GM12873 (cell line): ENCODE measurements around the gene PGC.

ENCODE experiments used
- TF ChIP-seq, protein P1 (sequence below): IDR thresholded peaks from 2 replicates; pipeline ENCODE4 v1.5.1; 2012; ENCODE audit warnings: low read depth, mild to moderate bottlenecking, moderate library complexity, low read length, control low read depth; ENCODE audit not compliant: insufficient read depth; ENCODE audit errors: missing control alignments

Gene PGC

DNA sequence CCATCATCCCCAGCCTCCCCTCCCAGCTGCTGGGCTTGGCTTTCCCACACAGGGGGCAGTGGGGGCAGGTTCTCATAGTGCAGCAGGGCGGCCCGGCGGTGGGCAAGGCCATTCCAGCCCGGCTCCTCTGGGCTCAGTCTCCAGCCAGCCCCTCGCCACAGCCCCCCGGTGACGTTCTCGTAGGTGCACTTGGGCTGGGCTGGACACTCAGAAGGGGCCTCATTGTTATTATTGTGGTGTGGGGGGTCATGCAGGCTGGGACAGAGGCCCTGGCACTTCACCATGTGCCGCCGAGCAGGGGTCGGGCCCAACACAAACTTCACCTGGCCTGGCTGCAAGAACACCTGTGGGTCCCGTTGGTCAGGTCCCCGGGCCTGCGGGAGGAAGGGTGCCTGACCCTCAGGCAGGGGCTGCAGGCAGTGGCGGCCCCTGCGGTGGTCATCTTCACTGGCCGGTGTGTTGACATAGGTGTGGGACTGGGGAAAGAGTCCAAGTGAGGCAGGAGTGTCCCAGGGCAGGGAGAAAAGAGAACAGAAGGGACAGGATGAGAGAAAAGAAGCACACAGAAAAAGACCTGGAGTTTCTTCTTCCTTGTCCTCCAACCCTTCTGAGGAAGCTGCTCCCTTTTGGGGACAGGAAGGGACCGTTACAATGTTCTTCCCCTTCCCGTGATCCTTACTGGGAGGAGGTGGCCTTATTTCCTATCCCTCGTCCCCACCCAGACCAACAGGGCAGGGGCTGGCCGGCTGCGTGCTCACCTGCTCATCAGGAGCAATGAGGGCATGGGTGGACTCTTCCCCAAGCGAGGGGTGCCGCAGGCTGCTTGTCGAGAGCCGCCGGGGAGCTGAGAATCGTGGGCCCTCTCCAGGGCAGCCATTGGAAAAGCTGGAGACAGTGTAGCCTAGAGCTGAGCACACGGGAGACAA lies 24.1 kb upstream of the PGC start:
- TF ChIP-seq, protein P1, sequence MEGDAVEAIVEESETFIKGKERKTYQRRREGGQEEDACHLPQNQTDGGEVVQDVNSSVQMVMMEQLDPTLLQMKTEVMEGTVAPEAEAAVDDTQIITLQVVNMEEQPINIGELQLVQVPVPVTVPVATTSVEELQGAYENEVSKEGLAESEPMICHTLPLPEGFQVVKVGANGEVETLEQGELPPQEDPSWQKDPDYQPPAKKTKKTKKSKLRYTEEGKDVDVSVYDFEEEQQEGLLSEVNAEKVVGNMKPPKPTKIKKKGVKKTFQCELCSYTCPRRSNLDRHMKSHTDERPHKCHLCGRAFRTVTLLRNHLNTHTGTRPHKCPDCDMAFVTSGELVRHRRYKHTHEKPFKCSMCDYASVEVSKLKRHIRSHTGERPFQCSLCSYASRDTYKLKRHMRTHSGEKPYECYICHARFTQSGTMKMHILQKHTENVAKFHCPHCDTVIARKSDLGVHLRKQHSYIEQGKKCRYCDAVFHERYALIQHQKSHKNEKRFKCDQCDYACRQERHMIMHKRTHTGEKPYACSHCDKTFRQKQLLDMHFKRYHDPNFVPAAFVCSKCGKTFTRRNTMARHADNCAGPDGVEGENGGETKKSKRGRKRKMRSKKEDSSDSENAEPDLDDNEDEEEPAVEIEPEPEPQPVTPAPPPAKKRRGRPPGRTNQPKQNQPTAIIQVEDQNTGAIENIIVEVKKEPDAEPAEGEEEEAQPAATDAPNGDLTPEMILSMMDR, result no peak

DNA sequence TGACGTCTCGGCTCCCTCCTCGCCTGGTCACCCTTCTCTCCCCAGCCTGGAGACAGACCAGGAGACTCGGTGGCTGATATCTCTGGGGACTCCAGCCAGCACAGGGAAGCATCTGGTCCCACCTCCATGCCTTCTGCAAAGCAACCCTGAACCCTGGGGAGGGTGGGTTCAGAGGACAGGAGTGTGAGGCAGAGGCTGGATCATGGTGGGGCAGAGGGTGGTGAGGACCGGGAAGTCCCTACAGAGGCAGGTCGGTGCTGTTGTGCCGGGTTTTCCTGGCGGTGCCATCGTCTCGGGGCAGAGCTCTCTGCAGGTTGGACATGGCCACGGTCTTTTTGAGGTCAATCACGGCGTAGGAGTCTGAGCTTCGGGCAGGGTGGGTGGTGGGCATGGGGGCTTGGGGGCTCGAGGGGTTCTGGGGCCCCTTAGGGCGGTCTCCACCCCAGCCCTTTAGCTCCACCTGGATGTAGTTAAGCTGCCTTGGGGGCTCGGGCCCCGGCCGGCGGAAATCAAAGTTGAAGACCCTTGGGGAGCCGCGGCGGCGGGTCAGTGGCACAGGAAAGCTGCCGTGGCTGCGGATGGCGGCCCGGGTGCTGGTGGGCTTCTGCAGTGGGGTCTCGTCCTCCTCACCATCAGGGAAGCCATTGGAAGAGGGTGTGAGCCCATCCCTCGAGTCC lies 23.3 kb upstream of the PGC start:
- TF ChIP-seq, protein P1, result no peak

DNA sequence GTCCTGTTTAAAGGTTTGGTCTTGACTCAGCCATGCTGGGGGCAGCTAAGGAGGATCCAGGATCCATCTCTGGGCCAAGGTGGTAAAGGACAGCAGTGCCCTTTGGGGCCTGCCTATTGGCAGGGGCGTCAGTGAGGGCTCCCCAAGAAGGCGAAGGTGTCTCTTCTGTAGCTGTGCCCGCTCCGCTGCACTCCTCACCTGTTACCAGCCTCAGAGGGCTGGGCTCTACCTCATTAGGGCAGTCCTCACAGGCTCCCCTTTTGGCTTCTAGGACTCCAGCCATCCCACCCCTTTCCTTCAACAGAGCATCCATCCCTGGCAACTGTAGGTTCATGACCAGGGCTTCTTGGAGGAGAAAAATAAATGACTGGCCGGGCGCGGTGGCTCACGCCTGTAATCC lies 22.2 kb upstream of the PGC start:
- TF ChIP-seq, protein P1, result no peak

DNA sequence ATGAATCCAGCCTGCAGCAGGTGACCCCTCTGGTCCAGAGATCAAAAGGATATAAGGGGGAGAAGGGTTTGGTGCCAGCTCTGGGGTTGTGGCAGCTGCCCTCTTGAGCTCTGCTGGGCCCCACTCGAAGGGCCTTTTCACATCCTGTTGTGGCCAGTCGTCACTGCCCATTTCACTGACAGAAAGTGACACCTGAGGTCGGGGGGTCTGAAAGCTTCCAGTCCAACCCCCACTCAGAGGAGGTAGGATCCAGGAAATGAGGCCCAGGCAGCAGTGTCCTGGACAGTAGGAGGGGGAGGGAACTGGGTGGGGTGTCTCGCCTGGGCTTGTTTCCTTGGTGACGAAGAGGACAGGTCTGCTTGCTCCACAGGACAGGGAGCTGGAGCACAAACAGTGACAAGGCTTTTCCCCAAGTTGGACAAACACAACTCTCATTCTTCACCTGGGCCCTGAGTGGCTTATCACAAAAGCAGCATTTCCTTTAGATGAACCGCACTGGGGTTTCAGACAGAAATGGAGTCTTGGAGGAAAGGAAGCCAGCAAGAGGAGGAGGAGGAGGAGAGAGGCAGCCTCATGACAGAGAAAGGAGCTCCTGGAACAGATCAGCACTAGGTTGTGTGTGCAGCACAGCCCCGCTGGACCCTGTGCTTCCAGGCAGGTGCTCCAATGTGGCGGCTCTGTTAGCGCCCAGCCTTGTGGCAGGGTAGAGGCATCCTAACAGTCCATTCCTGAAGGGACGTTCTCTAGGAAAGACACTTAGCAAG lies 21.5 kb upstream of the PGC start:
- TF ChIP-seq, protein P1, result no peak

DNA sequence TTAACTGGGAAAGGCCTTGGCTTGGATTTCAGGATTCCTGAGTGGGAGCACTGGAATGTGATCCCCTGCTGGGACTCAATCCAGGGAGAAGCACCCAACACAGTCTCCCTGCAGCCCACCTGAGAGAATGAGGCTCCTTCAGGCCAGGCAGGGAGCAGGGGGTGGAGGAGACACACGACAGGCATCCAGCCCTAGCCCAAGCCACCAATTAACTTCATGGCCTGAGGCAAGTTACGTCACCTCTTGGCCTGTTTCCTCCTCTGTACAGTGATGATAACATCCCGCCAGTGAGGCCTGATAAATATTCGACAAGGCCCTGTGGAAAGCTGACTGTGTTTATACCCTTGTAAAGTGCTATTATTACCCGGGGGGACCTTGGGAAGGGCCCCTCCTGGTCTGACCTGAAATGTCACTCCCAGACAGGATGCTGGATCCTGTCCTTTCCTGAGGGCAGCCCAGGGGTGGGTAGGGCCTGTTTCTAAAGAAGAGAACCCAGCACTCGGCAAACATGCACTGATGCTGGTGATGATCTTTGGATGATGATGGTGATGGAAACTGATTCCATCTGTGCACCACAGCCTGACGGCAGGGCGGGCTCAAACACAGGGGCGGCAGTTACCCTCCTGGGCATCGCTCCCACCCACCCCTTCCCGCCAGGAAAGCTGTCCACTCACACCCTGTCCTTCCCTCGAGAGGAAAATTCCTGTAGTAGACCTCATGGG lies 20.1 kb upstream of the PGC start:
- TF ChIP-seq, protein P1, result no peak

DNA sequence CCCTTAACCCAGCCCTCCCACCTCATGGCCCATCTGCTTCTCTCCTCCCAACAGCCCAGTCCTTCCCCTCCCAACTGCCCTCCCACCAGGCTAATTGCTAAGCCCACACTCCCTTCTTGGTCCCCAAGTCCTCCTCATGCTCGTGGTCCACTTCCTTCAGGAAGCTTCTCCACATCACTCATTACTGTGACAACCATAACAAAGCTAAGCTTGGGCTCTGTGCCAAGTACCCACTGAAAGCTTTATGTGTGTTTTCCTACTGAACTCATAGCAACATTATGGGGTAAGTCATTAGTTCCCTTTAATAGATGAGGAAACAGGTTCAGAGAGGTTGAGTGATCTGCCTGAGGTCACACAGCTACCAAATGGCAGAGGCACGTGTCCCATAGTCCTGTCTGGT lies 16.3 kb upstream of the PGC start:
- TF ChIP-seq, protein P1, result no peak
